AML-193 (cell line): ENCODE data around the gene C1orf21.
"Not testable (repeated sequence)": the region's sequence is repeated elsewhere in the genome, so short reads cannot be mapped to it uniquely, and the experiment has no call there.

Source experiments
- DNase-seq, 2 experiments: peaks; one replicate each; lab custom pipeline; 2025; lab: John Stamatoyannopoulos, UW

The C1orf21 gene, protein sequence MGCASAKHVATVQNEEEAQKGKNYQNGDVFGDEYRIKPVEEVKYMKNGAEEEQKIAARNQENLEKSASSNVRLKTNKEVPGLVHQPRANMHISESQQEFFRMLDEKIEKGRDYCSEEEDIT

DNA sequence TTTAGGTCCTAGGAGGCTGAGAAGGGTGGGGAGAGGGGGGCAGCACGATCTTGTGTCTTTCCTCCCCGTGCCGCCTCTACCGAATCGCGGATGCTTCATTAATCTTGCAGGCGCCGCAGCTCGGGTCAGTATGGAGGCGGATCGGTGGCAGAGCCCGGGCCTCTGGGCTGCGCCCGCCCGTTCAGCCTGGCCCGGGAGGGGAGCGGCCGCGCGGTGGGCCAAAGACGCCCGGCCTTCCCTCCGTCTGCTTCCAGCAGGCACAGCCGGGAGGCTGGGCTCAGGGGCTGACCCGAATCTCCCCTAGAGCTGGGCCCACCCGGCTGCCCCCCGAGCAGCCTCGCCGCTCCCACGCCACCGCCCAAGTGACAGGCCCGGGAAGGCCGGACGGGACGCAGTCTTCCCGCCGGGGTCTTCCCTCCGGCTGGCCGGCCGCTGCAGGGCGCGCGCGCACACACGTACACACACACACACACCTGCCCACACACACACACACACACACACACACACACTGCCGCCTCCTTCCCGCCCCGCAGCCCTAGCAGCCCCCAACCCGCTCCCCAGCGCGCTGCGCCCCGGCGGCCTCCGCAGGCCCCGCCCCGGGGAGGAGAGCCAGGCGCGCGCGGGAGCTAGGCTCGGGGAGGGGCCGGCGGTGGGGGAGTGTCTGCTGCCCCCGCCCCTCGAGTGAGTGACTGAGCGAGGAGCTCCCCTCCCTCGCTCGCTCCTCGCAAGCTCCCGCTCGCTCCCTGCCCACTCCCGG lies at the start of gene C1orf21:
C1orf21 (plus strand) TSS at position 718 of the 757 bp plus-strand sequence. CDS start 90,481 bp downstream, outside the sequence.
- peak; percentile 64 to 69 for DNase-seq

DNA sequence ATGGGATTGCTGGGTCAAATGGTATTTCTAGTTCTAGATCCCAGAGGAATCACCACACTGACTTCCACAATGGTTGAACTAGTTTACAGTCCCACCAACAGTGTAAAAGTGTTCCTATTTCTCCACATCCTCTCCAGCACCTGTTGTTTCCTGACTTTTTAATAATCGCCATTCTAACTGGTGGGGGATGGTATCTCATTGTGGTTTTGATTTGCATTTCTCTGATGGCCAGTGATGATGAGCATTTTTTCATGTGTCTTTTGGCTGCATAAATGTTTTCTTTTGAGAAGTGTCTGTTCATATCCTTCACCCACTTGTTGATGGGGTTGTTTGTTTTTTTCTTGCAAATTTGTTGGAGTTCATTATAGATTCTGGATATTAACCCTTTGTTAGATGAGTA lies 49.0 kb upstream of the C1orf21 start:
- not testable (repeated sequence) for DNase-seq

DNA sequence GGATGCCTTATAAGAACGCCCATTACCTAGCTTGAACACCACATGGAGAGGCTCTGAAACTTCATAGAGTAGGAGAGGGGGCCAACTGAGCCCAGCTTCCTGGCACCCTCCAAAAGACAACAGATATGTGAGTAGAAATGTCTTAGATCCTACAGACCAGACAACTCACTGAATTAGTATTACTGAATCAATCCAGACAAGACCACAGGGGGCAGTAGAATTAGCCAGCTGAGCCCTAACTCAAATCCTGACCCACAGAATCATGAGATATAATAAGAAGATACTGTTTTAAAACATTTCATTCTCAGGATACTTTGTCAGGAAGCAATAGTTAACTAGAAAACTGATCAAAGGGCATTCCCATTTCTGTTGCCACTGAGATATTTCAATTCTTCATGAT lies 45.8 kb upstream of the C1orf21 start:
- peak in 1 of 2 experiments; percentile 4 for DNase-seq

DNA sequence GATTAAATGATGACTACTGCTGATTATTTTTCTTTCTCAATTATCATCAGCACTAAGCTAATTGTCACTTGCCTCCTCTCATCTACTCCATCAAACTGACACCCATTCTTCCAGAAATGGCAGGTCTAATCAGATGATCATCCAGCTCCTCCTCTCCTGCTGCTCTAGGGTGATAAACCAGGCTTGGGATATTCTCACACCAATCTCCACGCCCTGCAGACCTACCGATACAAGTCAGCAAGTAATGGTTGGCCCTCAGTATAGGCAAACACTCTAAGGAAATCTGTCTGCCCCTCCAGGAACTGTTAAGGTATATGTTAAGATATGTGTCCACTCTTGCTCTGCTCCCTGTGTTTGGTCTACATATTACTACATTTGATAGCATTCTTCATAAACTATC lies 36.3 kb upstream of the C1orf21 start:
- no peak for DNase-seq

DNA sequence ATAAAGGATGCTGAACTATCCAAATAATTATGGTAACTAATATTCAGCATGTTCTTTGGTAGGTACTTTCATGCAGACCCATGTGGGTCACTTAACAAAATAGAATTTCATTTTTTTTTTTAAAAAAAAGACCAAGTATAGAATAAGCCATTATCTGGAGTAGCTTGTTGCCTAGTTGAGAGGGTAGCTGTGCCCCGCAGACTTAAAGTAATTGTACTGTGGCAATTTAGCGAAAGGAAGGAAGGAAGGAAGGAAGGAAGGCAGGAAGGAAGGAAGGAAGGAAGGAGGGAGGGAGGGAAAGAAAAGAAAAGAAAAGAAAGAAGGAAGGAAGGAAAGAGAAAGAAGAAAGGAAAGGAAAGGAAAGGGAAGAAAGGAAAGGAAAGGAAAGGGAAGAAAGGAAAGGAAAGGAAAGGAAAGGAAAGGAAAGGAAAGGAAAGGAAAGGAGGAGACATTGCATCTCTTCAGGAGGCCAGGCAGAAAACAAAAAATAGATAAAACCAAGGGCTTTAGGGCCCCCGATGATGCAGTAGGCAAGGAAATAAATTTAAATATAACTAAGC lies 35.3 kb upstream of the C1orf21 start:
- no peak for DNase-seq

DNA sequence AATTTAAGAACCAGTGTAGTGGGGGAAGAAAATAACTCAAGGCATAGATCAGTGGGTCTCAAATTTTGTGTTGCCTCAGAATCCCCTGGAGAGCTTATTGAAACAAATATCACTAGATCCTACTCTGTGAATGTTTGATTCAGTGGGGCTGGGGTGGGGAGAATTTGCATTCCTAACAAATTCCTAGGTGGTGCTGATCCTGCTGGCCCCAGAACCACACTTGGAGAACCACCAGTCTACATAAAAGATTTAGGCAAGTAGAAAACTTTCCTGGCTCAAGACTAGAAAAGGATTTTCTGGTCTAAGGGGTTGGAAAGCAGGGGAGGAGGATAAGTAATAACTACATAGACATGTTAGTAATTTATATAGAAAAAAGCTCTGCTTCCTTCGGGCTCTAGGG lies 34.1 kb upstream of the C1orf21 start:
- DNase-seq, result no peak

DNA sequence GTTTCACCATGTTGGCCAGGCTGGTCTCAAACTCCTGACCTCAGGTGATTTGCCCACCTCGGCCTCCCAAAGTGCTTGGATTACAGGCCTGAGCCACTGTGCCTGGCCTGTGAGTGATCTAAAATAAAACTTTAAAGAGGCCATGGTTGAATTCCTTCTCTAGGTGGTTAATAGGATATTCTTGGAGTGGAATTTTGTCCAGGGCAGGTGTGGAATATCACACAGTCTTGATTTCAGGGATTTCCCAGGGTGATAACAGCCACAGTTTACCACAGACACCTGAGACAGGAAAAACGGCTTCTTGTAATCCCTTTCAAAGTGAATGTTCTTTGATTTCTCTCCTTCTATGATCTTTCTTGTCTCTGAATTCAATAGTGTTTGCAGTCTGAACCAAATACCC lies 32.1 kb upstream of the C1orf21 start:
- DNase-seq, result no peak

DNA sequence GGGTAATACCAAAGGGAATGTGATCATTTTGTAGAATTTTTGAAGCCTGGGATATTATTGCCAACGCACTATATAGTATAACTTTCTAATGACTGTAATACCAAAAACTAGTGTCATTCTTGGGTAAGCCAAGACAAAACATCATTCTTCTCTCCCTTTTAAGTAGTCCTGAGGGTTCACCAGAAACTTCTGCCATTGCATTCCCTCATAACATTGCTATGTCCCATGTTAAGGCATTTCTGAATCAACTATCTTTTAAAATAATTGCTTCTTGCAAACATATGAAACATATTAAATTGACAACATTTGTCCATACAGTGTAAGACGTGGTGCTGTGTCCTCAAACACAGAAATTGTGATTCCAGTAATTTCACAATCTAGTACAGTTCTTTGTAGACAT lies 29.9 kb upstream of the C1orf21 start:
- no peak for DNase-seq

DNA sequence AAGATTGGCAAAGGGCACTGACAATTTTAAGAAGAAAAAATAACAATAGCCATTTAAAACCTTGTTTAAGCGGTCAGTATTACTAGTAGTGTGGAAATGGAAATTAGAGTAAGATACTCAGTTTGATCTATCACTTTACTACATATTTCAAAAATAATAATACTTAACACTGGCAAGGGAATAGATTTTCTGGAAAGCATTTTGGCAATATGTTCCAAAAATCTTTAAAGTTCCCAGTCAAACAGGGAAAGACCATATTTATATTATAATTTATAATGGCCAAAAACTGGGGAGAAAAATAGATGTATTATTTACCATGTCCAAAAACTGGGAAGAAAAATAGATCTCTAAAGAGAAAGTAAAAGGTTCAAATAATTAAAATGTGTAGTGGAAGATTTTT lies 28.6 kb upstream of the C1orf21 start:
- DNase-seq, result no peak

DNA sequence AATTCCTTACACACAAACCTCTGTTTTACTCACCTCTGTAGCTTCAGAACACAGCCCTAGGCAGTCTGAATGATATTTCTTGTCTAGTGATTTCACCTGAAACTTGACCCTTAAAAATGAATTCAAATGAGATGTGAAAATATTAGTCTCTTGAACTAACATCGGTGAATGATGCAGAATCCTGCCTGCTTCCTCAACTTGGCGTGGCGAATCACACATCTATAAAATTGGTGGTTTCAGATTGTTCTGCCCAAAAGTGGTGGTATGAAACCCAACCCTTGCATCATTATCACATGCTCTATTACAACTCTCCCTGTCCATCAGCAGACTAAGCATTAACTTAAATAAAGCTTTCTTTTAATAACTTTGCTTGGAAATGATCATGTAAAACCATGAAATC lies 26.9 kb upstream of the C1orf21 start:
- DNase-seq, result no peak

DNA sequence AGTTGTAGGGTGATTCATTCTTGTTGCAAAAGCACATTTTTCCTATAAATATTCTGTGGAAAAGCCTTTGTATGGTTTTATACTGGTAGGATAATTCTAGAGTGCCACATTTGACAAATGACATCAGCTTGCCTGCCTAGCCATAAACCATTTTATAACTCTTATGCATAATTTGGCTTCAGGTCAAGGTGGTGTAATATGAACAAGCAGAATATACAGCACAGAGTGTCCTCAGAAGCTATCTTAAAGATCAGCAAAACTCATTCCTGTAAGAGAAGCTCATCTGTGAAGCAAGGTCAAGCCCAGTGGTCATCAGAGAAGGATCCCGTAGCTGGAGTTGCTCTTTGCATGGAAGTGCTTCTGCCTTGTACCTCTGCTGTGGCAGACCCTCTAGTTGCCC lies 24.0 kb upstream of the C1orf21 start:
- no peak for DNase-seq

DNA sequence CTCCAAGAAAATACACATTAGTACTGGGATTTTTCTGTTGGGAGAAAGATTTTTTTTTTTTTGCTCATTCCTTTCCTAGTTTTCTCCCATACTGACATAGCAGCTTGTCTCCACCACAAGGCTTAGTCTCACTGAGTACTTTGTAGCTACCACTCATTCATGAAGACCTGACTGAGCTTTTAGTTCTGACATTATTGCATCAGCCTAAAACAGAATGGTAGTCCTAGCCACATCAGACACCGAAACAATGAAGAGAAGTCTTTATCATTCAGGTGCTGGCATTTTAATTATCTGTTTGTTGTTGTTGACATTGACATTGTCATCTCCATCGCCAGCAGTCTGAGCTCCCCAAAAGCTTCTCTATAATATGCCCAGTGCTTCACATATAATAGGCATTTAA lies 21.1 kb upstream of the C1orf21 start:
- no peak for DNase-seq

DNA sequence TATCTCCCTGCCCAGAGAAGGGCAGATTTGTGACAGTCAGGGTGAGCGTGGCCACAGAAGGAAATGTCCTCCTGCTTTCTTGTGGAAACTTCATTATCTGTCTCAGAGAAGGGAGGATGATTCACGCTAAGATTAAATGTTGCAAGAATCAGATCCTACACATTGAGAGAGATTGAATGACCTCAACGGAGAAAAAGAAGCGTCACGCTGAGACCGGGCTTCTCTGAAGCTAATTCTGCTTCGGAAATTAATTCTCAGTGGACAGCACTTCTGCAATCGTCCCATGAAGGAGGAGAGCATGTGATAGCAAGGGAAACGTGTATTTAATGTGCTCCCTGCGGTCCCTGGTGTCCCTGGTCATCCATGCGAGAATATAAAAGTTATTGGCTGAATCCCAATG lies 19.8 kb upstream of the C1orf21 start:
- DNase-seq, result peak; percentile 54 to 69

DNA sequence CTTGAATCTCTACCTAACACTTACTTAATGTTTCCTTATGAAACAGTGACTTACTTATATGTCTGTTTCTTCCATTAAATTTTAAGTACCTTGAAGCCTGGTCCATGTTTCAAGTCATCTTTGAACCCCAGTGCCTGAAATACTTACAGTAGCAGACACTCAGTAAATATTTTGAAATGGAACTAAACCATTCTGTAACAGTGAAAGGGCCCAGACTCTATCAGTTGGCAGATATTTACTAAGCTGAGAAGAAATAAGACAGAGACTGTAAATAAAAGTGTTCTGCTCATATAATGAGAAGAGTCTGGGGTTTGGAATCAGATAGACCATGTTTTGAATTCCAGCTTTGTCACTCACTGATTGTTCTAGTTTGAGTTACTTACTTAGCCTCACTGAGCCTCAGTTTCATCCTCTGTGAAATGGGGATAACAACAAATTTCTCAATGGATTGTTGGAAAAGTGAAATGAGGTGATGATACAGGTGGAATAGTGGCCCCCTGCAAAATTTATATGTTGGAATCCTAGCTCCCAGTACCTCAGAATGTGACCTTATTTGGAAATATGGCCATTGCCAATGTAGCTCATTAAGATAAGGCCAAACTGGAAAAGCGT lies 19.3 kb upstream of the C1orf21 start:
- no peak for DNase-seq

DNA sequence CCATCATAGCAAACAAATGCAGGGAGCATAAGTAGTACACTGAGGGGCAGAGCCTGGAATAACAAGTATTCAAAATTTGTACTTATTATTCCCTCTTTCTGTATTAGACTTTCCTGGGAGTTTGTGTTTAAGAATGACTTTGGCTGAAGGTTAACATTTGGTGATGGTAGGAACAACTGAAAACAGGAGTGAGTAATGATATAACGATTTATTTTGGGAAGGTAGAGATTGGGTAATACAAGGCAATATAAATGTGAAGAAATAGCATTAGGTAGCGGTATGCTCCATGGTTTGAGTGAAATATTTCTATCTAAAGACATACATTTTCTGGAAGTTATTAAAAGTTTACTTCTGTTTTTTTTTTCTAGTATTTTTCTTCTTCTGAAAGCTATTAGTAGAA lies 18.5 kb upstream of the C1orf21 start:
- DNase-seq, result no peak

DNA sequence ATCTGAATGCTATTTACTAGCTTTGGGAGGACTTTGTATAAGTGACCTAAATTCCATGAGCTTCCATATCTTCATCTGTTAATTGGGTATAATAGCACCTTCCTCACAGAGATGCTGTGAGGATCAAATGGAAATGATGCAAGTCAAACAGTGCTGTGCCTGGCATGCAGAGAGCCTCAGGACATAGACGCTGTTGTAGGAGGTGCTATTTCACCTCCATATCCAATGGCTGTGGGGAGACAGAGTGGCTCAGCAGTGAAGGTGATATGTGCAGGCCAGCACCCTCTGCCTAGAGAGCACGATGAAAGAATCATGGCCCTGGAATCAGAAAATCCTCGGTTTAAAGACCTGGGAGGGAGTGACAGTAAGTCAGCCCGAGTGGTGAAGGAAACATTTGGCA lies 16.0 kb upstream of the C1orf21 start:
- no peak for DNase-seq

DNA sequence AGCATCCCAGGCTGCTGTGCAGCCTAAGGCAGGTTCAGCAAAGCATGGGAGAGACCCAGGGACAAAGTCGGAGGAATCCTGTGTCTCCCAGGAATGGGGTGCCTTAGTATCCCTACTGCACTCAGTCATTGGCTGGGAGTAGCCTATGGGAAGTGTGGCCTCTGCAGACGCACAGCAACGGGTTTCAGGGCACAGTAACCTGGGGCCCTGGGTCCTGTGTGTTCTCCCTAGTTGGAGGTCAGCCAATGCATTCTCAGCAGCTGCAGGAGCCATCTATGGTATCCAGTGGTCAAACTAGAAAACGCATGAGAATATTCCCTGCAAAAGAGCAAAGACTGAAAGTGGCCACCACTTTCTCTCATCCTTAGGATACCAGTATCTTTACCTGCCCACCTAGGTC lies 13.7 kb upstream of the C1orf21 start:
- no peak for DNase-seq

DNA sequence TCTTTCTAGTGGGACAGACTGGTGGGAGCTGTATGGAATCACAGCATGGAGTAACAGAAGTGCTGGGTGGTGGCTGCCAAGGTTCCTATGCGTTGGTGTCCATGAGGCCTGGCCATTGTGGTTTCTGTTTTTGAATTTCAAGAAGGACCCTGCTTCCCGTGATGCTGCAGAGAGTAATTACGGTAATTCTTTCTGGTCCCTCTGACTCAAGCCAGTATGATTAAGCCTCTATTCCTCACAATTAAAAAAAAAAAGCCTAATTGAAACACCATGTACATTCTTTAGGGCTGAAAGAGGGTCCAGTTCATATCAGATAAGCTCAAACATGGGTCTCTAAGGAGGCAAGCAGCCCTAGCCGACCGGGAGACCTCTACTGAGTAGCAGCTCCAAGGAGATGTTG lies 10.5 kb upstream of the C1orf21 start:
- no peak for DNase-seq

DNA sequence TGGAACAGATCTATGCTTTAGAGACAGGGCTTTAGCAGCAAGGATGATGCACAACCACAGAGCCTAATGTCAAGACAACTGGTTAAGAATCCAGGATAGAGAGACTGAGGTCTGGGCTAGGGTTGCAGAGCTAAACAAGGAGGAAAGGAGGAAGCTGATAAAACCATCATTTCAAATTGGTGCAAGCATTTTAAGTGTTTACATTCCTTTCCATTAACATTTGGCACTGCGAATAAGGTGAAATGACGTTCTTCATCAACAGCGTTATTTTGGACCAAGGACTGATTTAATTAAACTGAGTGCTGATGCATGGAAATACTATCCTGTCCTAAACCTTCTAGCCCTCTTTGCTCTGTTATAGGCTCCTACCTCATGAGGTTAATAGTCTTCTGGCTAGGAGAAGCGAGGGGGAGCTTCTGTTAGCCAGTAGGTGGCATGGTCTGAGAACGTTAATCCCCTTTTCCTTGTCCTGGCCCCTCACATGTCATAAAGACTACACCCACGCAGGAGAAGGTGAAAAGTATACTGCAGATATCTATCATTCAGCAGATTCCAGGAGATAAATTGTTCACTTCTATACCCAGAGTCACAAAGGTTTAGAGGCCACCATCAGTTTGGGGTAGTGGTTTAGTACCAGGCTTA lies 7.6 kb upstream of the C1orf21 start:
- DNase-seq, result no peak

DNA sequence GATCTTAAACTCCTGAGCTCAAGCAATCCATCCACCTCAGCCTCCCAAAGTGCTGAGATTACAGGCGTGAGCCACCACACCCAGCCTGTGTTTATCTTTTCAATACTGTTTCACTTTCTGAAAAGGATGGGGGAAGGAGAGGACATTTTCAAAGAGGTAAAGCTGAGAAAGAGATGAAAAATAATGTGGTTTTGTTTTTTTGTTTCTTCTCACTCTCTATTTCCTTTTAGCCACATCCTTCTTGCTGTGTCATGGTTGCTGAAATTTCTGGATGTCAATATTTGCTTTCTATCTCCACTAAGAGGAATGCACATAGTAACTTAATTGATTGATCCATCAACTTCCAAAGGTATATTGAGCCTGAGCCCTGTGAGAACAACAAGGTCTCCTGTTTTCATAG lies 6.4 kb upstream of the C1orf21 start:
- no peak for DNase-seq

DNA sequence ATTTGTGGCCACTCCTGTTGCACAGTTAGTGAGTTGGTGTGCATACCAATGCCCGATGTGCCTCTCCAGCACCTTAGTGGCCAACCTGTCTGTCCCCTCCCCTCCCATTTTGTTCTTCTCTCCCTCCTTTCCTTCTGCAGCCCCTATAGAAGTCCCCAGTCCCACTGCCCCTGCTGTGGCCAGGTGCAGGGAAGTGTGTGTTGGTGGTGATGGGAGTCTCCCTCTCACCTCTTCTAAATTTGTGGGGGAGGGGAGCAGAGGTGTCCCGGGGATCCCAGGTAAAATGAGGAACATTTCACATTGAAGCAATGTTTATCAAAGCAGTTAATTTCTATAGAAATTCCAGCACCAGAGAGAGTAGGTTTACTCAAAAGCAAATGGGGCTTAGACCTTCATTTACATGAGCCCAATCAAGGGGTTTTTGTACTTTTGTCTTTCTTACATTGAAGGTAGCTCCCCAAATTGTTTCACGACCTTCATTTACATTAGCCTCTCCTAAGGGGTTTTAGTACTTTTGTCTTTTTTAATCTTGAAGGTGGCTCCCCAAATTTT lies 3.0 kb upstream of the C1orf21 start:
- no peak for DNase-seq

DNA sequence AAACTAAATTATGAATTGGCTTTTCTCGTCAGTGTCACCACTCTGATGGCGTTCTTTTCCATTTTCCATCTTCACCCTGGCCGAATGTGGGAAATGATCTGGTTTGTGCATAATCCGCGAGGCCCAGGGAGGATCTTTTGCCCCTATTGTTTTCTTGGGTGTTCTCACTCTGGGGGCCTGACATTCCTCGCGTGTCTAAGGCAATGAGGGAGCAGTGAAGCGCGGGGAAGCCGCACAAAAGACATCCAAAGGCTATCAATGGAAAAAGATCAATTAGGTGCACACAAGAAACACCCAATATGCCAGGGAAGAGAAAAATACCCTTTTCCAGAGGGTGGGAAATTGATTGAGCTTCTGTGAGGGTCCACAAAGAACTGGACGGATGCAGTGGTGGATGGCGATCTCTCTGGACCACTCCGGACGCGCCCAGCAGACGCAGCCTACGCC lies 941 bp upstream of the C1orf21 start:
- DNase-seq, result no peak
